T follicular helper cell (primary cell): ENCODE data around the gene GRK5.

Experiments
- DNase-seq: peaks from one replicate; pipeline ENCODE4 v3.0.0-alpha.2; 2020; ENCODE audit warnings: low read depth

Gene GRK5

GRCh38 chr10:119379466-119380071 is 172.2 kb downstream of the GRK5 start:
- no peak for DNase-seq

- no peak for DNase-seq
These were observed 175.9 kb downstream of the GRK5 start for GRCh38 chr10:119383174-119383856.

GRCh38 chr10:119384127-119384526 is 176.8 kb downstream of the GRK5 start:
- DNase-seq, result no peak

GRCh38 chr10:119386666-119387065 is 179.3 kb downstream of the GRK5 start:
- no peak for DNase-seq

GRCh38 chr10:119388849-119389345 is 181.5 kb downstream of the GRK5 start:
- DNase-seq, result no peak

- no peak for DNase-seq
These were observed 184.3 kb downstream of the GRK5 start for GRCh38 chr10:119391440-119392251.

- no peak for DNase-seq
These were observed 185.6 kb downstream of the GRK5 start for GRCh38 chr10:119393019-119393418.

GRCh38 chr10:119393421-119393820 is 186.1 kb downstream of the GRK5 start:
- no peak for DNase-seq

GRCh38 chr10:119393845-119394244 is 186.5 kb downstream of the GRK5 start:
- DNase-seq, result no peak

- no peak for DNase-seq
These were observed 187.4 kb downstream of the GRK5 start for GRCh38 chr10:119394657-119395279.

GRCh38 chr10:119395280-119396007 is 188.1 kb downstream of the GRK5 start:
- DNase-seq, result no peak

GRCh38 chr10:119396008-119396708 is 188.8 kb downstream of the GRK5 start:
- no peak for DNase-seq

GRCh38 chr10:119396709-119397071 is 189.3 kb downstream of the GRK5 start:
- DNase-seq, result no peak

- DNase-seq, result no peak
These were observed 190.0 kb downstream of the GRK5 start for GRCh38 chr10:119397416-119397815.

GRCh38 chr10:119398996-119399395 is 191.6 kb downstream of the GRK5 start:
- DNase-seq, result no peak

GRCh38 chr10:119399466-119399865 is 192.1 kb downstream of the GRK5 start:
- no peak for DNase-seq

- DNase-seq, result no peak
These were observed 194.5 kb downstream of the GRK5 start for GRCh38 chr10:119401671-119402395.

- DNase-seq, result no peak
These were observed 196.6 kb downstream of the GRK5 start for GRCh38 chr10:119403921-119404320.

- DNase-seq, result no peak
These were observed 197.5 kb downstream of the GRK5 start for GRCh38 chr10:119404719-119405519.

- no peak for DNase-seq
These were observed 198.1 kb downstream of the GRK5 start for GRCh38 chr10:119405520-119405807.
